Measurements from ENCODE around the gene ANTXR2. TPM values are rescaled to one million over a fixed set of nuclear protein-coding genes. Genes with fewer than 3 reads are reported as not detected.

Gene ANTXR2
- total and polyA plus RNA-seq, 2 of the 8 experiments (the other 6 are each of a cell fraction or from before 2014, with no cell fraction given), result 1.1 to 7.5 TPM

GRCh38 chr4:80005863-80006262, 67.2 kb downstream of the ANTXR2 start:
- POLR2A ChIA-PET (ENCODE audit: partially characterized antibody), result no interaction called here
- Histone ChIP-seq H3K27ac (ENCODE audit: low read depth, low read length) (no peak overlapping the region), H3K36me3 (ENCODE audit: control insufficient read depth in 2 of 4, insufficient read depth in 4 of 4, low read length in 3 of 4) (no peaks in the 10 kb centered on the region), H3K27me3 (replicated peaks in 1 of 4; ENCODE audit: control insufficient read depth in 3 of 4, extremely low read depth in 1 of 4, insufficient read depth in 3 of 4, low read length in 3 of 4) (no peaks in the 10 kb centered on the region), H2BK5ac (ENCODE audit: low read depth, low read length) (no peak overlapping the region), H3K4me2 (ENCODE audit: insufficient read depth in 1 of 2, low read depth in 2 of 2, low read length in 2 of 2) (no peak overlapping the region), H3K23me2 (ENCODE audit: low read depth, low read length) (no peaks in the 10 kb centered on the region), H2AFZ (ENCODE audit: low read length) (no peak overlapping the region), H3K9me3 (ENCODE audit: insufficient read depth in 2 of 2, low read depth in 1 of 2, low read length in 1 of 2) (peaks cover 4 to 5% of the 10 kb centered on the region in 2 experiments; a peak in 2 of 4 replicates), H3K14ac (ENCODE audit: insufficient read length) (no peak overlapping the region), H4K5ac (ENCODE audit: insufficient read length, low read depth, low read length) (no peak overlapping the region), H3K4me1 (replicated peaks in 1 of 4; ENCODE audit: control insufficient read depth in 3 of 4, insufficient read depth in 4 of 4, low read length in 3 of 4) (no peaks in the 10 kb centered on the region), H3K4me3 (ENCODE audit: extremely low read depth in 1 of 4, insufficient read depth in 2 of 4, low read depth in 3 of 4, low read length in 4 of 4) (no peak overlapping the region), H2AK5ac (ENCODE audit: low read depth, low read length) (no peak overlapping the region), H3K56ac (replicated peaks; ENCODE audit: insufficient read length, low read depth, low read length) (no peak overlapping the region), H2BK120ac (replicated peaks; ENCODE audit: low read depth, low read length) (no peak overlapping the region), H3K18ac (ENCODE audit: extremely low read depth, low read length) (no peak overlapping the region), H3K4ac (replicated peaks; ENCODE audit: insufficient read length, low read depth, low read length) (no peak overlapping the region), H2BK15ac (ENCODE audit: low read length) (no peak overlapping the region), H4K91ac (replicated peaks; ENCODE audit: insufficient read length, low read length) (no peak overlapping the region), H4K20me1 (replicated peaks in 1 of 2; ENCODE audit: control insufficient read depth in 1 of 2, insufficient read depth in 2 of 2, low read length in 2 of 2) (no peaks in the 10 kb centered on the region), H2BK12ac (ENCODE audit: low read depth, low read length) (no peak overlapping the region), H3K23ac (ENCODE audit: insufficient read length) (no peak overlapping the region), H3K79me2 (ENCODE audit: control insufficient read depth in 1 of 2, insufficient read depth in 2 of 2, low read length in 2 of 2) (no peaks in the 10 kb centered on the region), H4K8ac (ENCODE audit: extremely low read depth, insufficient read depth, low read length) (no peak overlapping the region), H2BK20ac (ENCODE audit: low read length) (no peak overlapping the region), H3K9ac (replicated peaks in 1 of 4; ENCODE audit: extremely low read depth in 1 of 4, low read depth in 3 of 4, low read length in 3 of 4) (no peak overlapping the region), H3K79me1 (ENCODE audit: low read depth, low read length) (no peaks in the 10 kb centered on the region)
- FAIRE-seq (no peak), DNase-seq (ENCODE audit: low read depth in 1 of 2, low spot score in 2 of 2) (no peak)
- CTCF ChIA-PET (ENCODE audit: partially characterized antibody), result no interaction called here
- 95% methylated on average over 3 of the region's 3 CpGs; no CpG with 5 or more reads in 1 of the 2 experiments for WGBS, 2 experiments (ENCODE audit: extremely low coverage in 1 of 2, insufficient coverage in 1 of 2, insufficient read length in 1 of 2, insufficient replicate concordance in 2 of 2, low coverage in 1 of 2, low lambda C conversion rate in 2 of 2, missing lambda C conversion rate in 1 of 2)
- TF ChIP-seq RBBP5 (IDR thresholded peaks at IDR 0.05; ENCODE audit: borderline replicate concordance, low read depth, low read length) (no peak), CEBPB (IDR thresholded peaks at IDR 0.05; ENCODE audit: low read depth, low read length) (no peak), TEAD4 (IDR thresholded peaks at IDR 0.05; ENCODE audit: low read depth, low read length) (no peak), CHD2 (IDR thresholded peaks at IDR 0.05; ENCODE audit: low read length) (no peak), JUN (IDR thresholded peaks at IDR 0.05; ENCODE audit: low read depth, low read length) (no peak), EZH2 (IDR thresholded peaks at IDR 0.05; ENCODE audit: low read depth, low read length, severe bottlenecking) (no peak), TAF7 (optimal IDR thresholded peaks at IDR 0.05; ENCODE audit: borderline replicate concordance, low read depth, low read length) (no peak), POU5F1 (IDR thresholded peaks at IDR 0.05; ENCODE audit: low read depth, low read length) (no peak), HDAC6 (IDR thresholded peaks at IDR 0.05; ENCODE audit: low read depth, low read length) (no peak), BRCA1 (IDR thresholded peaks at IDR 0.05; ENCODE audit: low read depth, low read length) (no peak), NRF1 (IDR thresholded peaks at IDR 0.05; ENCODE audit: low read depth, low read length) (no peak), TBP (IDR thresholded peaks at IDR 0.05; ENCODE audit: low read depth, low read length) (no peak), POLR2AphosphoS5 (IDR thresholded peaks at IDR 0.05; ENCODE audit: low read depth, low read length) (no peak), CBX5 (IDR thresholded peaks at IDR 0.05; ENCODE audit: low read depth, low read length) (no peak), SIRT6 (IDR thresholded peaks at IDR 0.05; ENCODE audit: low read length) (no peak), BCL11A (IDR thresholded peaks at IDR 0.05; ENCODE audit: low read depth in 2 of 2, low read length in 2 of 2) (no peak)

All from H1 (cell line).